GM12865 (cell line): ENCODE results near the gene OR5H14.
"Not testable (repeated sequence)": the region's sequence is repeated elsewhere in the genome, so short reads cannot be mapped to it uniquely, and the experiment has no call there.

Source experiments
- DNase-seq: peaks from one replicate; pipeline ENCODE4 v3.0.0; 2010; ENCODE audit warnings: low read depth
- H3K4me3 ChIP-seq: 2 replicates; pipeline ENCODE4 v1.5.1; 2011; ENCODE audit warnings: mild to moderate bottlenecking, low read depth, low read length, control low read depth
- TF ChIP-seq, protein P1 (sequence below): IDR thresholded peaks from 2 replicates; pipeline ENCODE4 v1.5.1; 2011; ENCODE audit warnings: low read length, control low read depth, low read depth, inconsistent platforms; ENCODE audit not compliant: insufficient read depth; ENCODE audit errors: missing control alignments

Gene OR5H14

GRCh38 chr3:98130421-98130820 lies 16.9 kb upstream of the OR5H14 start, which contains the start of gene OR5H1:
TSS of gene OR5H1 (plus strand) at chr3:98130721. CDS start at chr3:98132698, 1,977 bp downstream.
- DNase-seq = no peak
- no peak within 1 kb of the TSS for H3K4me3 ChIP-seq
- TF ChIP-seq, protein P1, sequence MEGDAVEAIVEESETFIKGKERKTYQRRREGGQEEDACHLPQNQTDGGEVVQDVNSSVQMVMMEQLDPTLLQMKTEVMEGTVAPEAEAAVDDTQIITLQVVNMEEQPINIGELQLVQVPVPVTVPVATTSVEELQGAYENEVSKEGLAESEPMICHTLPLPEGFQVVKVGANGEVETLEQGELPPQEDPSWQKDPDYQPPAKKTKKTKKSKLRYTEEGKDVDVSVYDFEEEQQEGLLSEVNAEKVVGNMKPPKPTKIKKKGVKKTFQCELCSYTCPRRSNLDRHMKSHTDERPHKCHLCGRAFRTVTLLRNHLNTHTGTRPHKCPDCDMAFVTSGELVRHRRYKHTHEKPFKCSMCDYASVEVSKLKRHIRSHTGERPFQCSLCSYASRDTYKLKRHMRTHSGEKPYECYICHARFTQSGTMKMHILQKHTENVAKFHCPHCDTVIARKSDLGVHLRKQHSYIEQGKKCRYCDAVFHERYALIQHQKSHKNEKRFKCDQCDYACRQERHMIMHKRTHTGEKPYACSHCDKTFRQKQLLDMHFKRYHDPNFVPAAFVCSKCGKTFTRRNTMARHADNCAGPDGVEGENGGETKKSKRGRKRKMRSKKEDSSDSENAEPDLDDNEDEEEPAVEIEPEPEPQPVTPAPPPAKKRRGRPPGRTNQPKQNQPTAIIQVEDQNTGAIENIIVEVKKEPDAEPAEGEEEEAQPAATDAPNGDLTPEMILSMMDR = no peak

DNA sequence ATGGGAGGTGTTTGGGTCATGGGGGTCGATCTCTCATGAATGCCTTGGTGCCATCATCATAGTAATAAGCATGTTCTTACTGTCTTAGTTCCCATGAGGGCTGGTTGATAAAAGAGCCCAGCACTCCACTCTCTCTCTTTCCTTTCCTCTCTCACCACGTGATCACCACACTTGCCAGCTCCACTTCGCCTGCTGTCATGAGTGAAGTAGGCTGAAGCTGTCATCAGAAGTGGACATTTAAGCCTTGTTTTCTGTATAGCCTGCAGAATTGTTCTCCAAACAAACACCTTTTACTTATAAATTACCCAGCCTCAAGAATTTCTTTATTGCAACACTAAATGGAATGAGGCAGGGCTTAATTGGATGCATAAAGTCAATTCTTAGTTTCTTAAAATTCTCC lies 10.6 kb upstream of the OR5H14 start:
- no peak for DNase-seq
- no peak overlapping the region for H3K4me3 ChIP-seq
- TF ChIP-seq, protein P1 = no peak

- H3K4me3 ChIP-seq = not testable (repeated sequence)
- peak; percentile 44 for DNase-seq
Measured at GRCh38 chr3:98137826-98138557, 9.3 kb upstream of the OR5H14 start.

- no peak for DNase-seq
- TF ChIP-seq, protein P1 = no peak
- H3K4me3 ChIP-seq = no peak overlapping the region
Measured at GRCh38 chr3:98140531-98140930, 6.7 kb upstream of the OR5H14 start.

GRCh38 chr3:98148751-98149150 lies 1.5 kb downstream of the OR5H14 start:
- TF ChIP-seq, protein P1 = no peak
- DNase-seq = no peak
- H3K4me3 ChIP-seq = no peak overlapping the region

DNA sequence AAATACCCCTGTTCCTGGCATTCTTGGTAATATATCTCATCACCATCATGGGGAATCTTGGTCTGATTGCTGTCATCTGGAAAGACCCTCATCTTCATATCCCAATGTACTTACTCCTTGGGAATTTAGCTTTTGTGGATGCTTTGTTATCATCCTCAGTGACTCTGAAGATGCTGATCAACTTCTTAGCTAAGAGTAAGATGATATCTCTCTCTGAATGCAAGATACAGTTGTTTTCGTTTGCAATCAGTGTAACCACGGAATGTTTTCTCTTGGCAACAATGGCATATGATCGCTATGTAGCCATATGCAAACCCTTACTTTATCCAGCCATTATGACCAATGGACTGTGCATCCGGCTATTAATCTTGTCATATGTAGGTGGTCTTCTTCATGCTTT lies 2.2 kb downstream of the OR5H14 start:
- DNase-seq, H3K4me3 ChIP-seq: not testable (repeated sequence)

DNA sequence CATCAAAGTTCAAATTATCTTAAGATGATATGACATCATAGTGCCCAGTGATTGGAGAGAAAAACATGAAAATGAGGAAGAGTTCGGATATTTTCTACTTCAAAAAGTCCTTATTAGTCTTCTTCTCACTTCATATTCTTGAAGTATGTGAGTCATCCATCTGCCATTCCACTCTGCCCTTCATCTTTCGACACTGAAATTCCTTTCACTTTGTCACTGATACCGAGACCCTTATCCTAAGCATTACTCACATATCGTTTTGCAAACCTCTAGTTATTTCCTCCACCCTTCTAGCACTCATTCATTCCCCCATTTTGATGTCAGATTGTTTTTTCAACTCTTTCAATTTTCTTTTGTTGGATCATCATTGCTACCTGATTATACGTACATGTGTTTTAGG lies 4.0 kb downstream of the OR5H14 start:
- H3K4me3 ChIP-seq = no peak overlapping the region
- no peak for DNase-seq
- TF ChIP-seq, protein P1 = no peak

DNA sequence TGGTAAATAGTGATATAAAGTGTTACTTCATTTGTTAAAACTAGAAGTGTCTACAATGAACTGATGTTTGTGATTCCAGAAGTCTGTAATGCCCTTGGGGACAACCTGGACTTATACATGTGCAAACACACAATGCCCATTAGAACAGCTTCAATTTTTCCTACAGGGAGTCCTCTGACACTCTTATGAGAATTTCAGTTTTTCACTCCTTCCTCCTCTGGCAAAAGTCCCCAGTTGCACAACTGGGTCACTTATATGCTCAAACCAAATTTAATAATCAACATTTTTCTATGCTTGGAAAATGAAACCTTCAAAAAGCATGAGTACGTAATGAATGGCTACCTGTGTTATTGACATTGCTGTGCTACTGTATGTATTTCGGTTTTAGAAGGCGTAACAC lies 19.1 kb downstream of the OR5H14 start, which contains the start of gene OR5H15:
Gene OR5H15, plus strand, starts transcription at position 301 of the 400 bp plus-strand sequence. CDS start 2,004 bp downstream, outside the sequence.
- no peak for DNase-seq
- TF ChIP-seq, protein P1 = no peak
- H3K4me3 ChIP-seq = no peak within 1 kb of the TSS
